ENCODE results near the gene TMEM128.

- TF ChIP-seq ARNT2 (CRISPR knock-in tag; IDR thresholded peaks at IDR 0.05; ENCODE audit: low read depth) (no peak), ZZZ3 (CRISPR knock-in tag; IDR thresholded peaks at IDR 0.05; ENCODE audit: borderline replicate concordance) (no peak), HOXA7 (CRISPR knock-in tag; IDR thresholded peaks at IDR 0.05) (no peak), SUZ12 (IDR thresholded peaks at IDR 0.05; ENCODE audit: low read depth, low read length) (no peak), POLR2A (IDR thresholded peaks at IDR 0.05; ENCODE audit: insufficient read depth in 1 of 2, low read depth in 2 of 2, low read length in 2 of 2) (no peak), IRF9 (CRISPR knock-in tag; IDR thresholded peaks at IDR 0.05; ENCODE audit: borderline replicate concordance) (no peak)
Measured at GRCh38 chr4:4200624-4201023, 47.4 kb downstream of the TMEM128 start.

All from HepG2 (cell line).